ENCODE measurements around the gene KISS1R. TPM values are rescaled to one million over a fixed set of nuclear protein-coding genes. Genes with fewer than 3 reads are reported as not detected.
"Not testable (repeated sequence)": the region's sequence is repeated elsewhere in the genome, so short reads cannot be mapped to it uniquely, and the experiment has no call there.

Gene KISS1R
- polyA plus RNA-seq, 2 of the 4 experiments (the other 2 are of a cell fraction): 0.14 to 0.79 TPM

GRCh38 chr19:954672-955494 lies 37.8 kb downstream of the KISS1R start (continued):
- TF ChIP-seq REST (IDR thresholded peaks at IDR 0.05) (no peak), JUNB (IDR thresholded peaks at IDR 0.05) (no peak), EHMT2 (IDR thresholded peaks at IDR 0.05; ENCODE audit: low read depth) (no peak)
- TF ChIP-seq, protein P1, sequence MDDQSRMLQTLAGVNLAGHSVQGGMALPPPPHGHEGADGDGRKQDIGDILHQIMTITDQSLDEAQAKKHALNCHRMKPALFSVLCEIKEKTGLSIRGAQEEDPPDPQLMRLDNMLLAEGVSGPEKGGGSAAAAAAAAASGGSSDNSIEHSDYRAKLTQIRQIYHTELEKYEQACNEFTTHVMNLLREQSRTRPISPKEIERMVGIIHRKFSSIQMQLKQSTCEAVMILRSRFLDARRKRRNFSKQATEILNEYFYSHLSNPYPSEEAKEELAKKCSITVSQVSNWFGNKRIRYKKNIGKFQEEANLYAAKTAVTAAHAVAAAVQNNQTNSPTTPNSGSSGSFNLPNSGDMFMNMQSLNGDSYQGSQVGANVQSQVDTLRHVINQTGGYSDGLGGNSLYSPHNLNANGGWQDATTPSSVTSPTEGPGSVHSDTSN (IDR thresholded peaks at IDR 0.05): no peak

DNA sequence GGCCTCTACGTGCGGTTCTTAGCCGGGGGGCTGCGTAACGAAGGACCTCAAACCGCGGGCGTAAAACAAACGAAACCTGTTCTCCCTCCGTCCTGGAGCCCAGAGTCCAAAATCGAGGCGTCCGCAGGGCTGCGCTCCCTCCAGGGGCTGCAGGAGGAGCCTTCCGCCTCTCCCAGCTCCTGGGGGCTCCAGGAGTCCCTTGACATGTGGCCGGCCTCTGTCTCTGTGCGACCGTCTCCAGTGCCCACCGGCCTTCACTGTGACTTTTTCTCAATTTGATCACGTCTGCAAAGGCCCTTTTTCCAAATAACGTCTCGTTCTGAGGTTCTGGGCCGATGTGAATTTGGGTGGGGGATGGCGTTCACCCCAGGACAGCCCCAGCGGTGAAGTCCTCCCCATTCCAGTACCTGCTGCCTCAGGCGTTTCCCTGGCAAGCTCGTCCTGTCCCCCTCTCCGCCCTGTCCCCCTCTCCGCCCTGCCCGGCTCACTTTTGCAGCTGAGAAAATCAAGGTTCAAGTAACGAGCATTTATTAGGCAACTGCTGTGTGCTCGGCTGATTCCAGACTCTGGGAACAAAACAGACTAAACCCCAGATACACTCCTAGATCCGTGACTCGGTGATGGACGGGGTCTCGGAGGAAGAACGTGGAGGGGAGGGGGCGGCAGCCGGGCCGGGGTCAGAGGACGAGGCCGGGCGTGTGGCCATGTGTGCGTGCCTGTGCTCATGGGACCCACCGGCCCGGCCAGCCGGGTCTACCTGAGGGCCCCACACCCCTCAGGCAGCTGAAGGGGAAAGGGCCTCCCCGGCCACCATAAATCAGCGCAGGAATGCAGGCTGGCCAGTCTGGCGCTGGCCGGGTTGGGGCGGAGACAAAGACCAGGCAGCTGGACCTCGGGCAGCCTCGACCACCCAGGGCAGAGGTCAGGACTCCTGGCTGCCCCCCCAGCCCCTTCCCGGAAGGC lies 39.0 kb downstream of the KISS1R start:
- H3K4me1 ChIP-seq: peaks cover 38% of the 10 kb centered on the region
- no peak for TF ChIP-seq HES2 (IDR thresholded peaks at IDR 0.05)
- no peak for TF ChIP-seq ZNF302 (CRISPR knock-in tag; IDR thresholded peaks at IDR 0.05)
- TF ChIP-seq FOXS1 (CRISPR knock-in tag; IDR thresholded peaks at IDR 0.05): no peak
- no peak for TF ChIP-seq MAZ (IDR thresholded peaks at IDR 0.05; ENCODE audit: borderline replicate concordance, low read depth, low read length)
- no peak for TF ChIP-seq ZC3H11A (IDR thresholded peaks at IDR 0.05)
- TF ChIP-seq, protein P2, sequence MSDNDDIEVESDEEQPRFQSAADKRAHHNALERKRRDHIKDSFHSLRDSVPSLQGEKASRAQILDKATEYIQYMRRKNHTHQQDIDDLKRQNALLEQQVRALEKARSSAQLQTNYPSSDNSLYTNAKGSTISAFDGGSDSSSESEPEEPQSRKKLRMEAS (IDR thresholded peaks at IDR 0.05): no peak

GRCh38 chr19:956766-957440 lies 39.8 kb downstream of the KISS1R start:
- POLR2A ChIA-PET: interaction anchor here (0.7 kb wide), 1 partner anchor 276 kb away, joined by 5 read pairs; no protein-coding TSS in a partner anchor
- ATAC-seq (no peak), FAIRE-seq (no peak), DNase-seq (ENCODE audit: low read depth in 1 of 2, low spot score in 1 of 2) (no peak)
- Histone ChIP-seq H3K4me2 (no peak overlapping the region), H3K4me1 (peaks cover 39% of the 10 kb centered on the region), H3K27ac (peak overlapping the region in 1 of 2 experiments; percentile 68; a peak in 3 of 6 replicates), H3K9me3 (no peaks in the 10 kb centered on the region), H3K4me3 (no peak overlapping the region)
- CTCF ChIA-PET: interaction anchor here (0.5 to 1.0 kb wide), 2 partner anchors 13 to 27 kb away, joined by 3 read pairs; partner anchors contain the start of gene WDR18
- 57% methylated on average over 12 of the region's 27 CpGs for WGBS (ENCODE audit: missing lambda C conversion rate)
- no peak for TF ChIP-seq POLR2A (IDR thresholded peaks at IDR 0.05; ENCODE audit: low read length)
- no peak for TF ChIP-seq HEYL (CRISPR knock-in tag; IDR thresholded peaks at IDR 0.05)
- TF ChIP-seq CHD2 (IDR thresholded peaks at IDR 0.05; ENCODE audit: low read length, partially characterized antibody): no peak
- TF ChIP-seq, protein P2 (IDR thresholded peaks at IDR 0.05): no peak
- TF ChIP-seq, protein P3, sequence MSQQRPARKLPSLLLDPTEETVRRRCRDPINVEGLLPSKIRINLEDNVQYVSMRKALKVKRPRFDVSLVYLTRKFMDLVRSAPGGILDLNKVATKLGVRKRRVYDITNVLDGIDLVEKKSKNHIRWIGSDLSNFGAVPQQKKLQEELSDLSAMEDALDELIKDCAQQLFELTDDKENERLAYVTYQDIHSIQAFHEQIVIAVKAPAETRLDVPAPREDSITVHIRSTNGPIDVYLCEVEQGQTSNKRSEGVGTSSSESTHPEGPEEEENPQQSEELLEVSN (IDR thresholded peaks at IDR 0.05; ENCODE audit: borderline replicate concordance, low read depth): no peak
- TF ChIP-seq, protein P4, sequence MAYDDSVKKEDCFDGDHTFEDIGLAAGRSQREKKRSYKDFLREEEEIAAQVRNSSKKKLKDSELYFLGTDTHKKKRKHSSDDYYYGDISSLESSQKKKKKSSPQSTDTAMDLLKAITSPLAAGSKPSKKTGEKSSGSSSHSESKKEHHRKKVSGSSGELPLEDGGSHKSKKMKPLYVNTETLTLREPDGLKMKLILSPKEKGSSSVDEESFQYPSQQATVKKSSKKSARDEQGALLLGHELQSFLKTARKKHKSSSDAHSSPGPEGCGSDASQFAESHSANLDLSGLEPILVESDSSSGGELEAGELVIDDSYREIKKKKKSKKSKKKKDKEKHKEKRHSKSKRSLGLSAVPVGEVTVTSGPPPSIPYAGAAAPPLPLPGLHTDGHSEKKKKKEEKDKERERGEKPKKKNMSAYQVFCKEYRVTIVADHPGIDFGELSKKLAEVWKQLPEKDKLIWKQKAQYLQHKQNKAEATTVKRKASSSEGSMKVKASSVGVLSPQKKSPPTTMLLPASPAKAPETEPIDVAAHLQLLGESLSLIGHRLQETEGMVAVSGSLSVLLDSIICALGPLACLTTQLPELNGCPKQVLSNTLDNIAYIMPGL (CRISPR knock-in tag; IDR thresholded peaks at IDR 0.05; ENCODE audit: borderline replicate concordance): no peak
- TF ChIP-seq CBX2 (IDR thresholded peaks at IDR 0.05; ENCODE audit: borderline replicate concordance, low read depth): no peak

More for the DNA sequence above, 39.0 kb downstream of the KISS1R start:
- Histone ChIP-seq H3K9me3 (no peaks in the 10 kb centered on the region), H3K4me3 (no peak overlapping the region), H3K4me2 (no peak overlapping the region), H3K27ac (peak overlapping the region in 1 of 2 experiments; percentile 68; a peak in 3 of 6 replicates)
- POLR2A ChIA-PET: no interaction called here
- CTCF ChIA-PET: interaction anchor here (0.5 to 0.7 kb wide), 2 partner anchors 12 to 61 kb away, joined by 3 read pairs; no protein-coding TSS in a partner anchor
- DNase-seq (ENCODE audit: low read depth in 1 of 2, low spot score in 1 of 2) (no peak), FAIRE-seq (no peak), ATAC-seq (no peak)
- WGBS (ENCODE audit: missing lambda C conversion rate): 90% methylated on average over 41 of the region's 55 CpGs

GRCh38 chr19:957578-957977 lies 40.4 kb downstream of the KISS1R start:
- CTCF ChIA-PET: interaction anchor here (0.6 to 1.1 kb wide), 3 partner anchors 20 to 27 kb away, joined by 3 to 4 read pairs (median 3); partner anchors contain the start of gene WDR18
- not testable (repeated sequence) for H3K9me3 ChIP-seq; ATAC-seq; H3K4me3 ChIP-seq; DNase-seq (ENCODE audit: low read depth in 1 of 2, low spot score in 1 of 2); H3K4me2 ChIP-seq; FAIRE-seq
- POLR2A ChIA-PET: interaction anchor here (0.7 kb wide), 1 partner anchor 276 kb away, joined by 5 read pairs; no protein-coding TSS in a partner anchor
- H3K27ac ChIP-seq: peak overlapping the region in 1 of 2 experiments; percentile 68; a peak in 2 of 6 replicates
- peaks cover 43% of the 10 kb centered on the region for H3K4me1 ChIP-seq
- WGBS (ENCODE audit: missing lambda C conversion rate): 92% methylated on average over 9 of the region's 9 CpGs
